ENCODE data around the gene RAB3C.

GRCh38 chr5:58875599-58875998, 292.7 kb downstream of the RAB3C start:
- TF ChIP-seq CTCF (conservative IDR thresholded peaks at IDR 0.05 in 1 of 2, IDR thresholded peaks at IDR 0.05 in 1 of 2; ENCODE audit: extremely low read depth in 1 of 2, insufficient read depth in 1 of 2, low read depth in 1 of 2, low read length in 2 of 2), result no peak
- TF ChIP-seq EZH2 (IDR thresholded peaks at IDR 0.05; ENCODE audit: borderline replicate concordance, low read length), result no peak

All from mammary epithelial cell (primary cell).